Progenitor cell of endocrine pancreas (in vitro differentiated cells): ENCODE measurements around the gene RAPGEF1. TPM values are rescaled to one million over a fixed set of nuclear protein-coding genes. Genes with fewer than 3 reads are reported as not detected.

Experiments
- DNase-seq: peaks from one replicate; pipeline ENCODE4 v3.0.0; 2021; ENCODE audit warnings: low spot score; ENCODE audit not compliant: unreplicated experiment
- H3K27ac Mint-ChIP-seq: 2 replicates; pipeline ENCODE4 v1.8.0; 2021; ENCODE audit warnings: mild to moderate bottlenecking, moderate library complexity, mixed read lengths
- H3K27me3 Mint-ChIP-seq: 2 replicates; pipeline ENCODE4 v1.8.0; 2021; ENCODE audit warnings: mixed read lengths
- H3K36me3 Mint-ChIP-seq: 2 replicates; pipeline ENCODE4 v1.8.0; 2022; ENCODE audit warnings: mixed read lengths; ENCODE audit not compliant: insufficient read depth
- H3K4me1 Mint-ChIP-seq: 2 replicates; pipeline ENCODE4 v1.8.0; 2021; ENCODE audit warnings: low read depth, mixed read lengths
- H3K4me3 Mint-ChIP-seq: 2 replicates; pipeline ENCODE4 v1.8.0; 2021; ENCODE audit warnings: low read depth, mild to moderate bottlenecking, moderate library complexity, mixed read lengths
- H3K9me3 Mint-ChIP-seq: 2 replicates; pipeline ENCODE4 v1.8.0; 2021; ENCODE audit warnings: low read depth, mixed read lengths
- total RNA-seq: library from RNA; stranded (reverse); gene quantifications from 2 replicates; pipeline ENCODE4 v1.2.1, GENCODE V29; 2021
- TF ChIP-seq, protein P1 (sequence below): fragments of 200-600 bp; sonication (generic); IDR thresholded peaks from one replicate; pipeline ENCODE4 v1.5.0; 2021; ENCODE audit warnings: antibody characterized with exemption, mild to moderate bottlenecking; ENCODE audit not compliant: unreplicated experiment

The RAPGEF1 gene
- total RNA-seq, 1 donor from 2014 or later = 57.3 TPM

DNA sequence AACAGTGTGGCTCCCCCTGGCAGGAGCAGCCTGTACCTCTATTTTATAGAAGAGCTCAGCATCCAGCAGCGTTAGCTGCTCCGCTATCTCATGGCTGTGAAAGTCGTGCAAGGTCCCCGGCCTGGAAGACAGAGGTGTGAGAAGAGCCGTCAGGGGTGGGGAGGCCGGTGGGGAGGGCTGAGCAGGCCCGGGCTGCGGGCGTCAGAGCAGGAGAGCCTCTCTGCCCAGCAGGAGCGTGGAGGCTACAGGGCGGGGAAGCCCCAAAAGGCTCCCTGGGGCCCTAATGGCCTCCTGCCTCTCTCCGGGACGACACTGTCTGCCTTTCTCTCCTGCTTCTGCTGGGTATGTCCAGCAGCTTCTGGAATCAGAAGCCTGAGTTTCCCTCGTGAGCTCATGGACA, 152.0 kb downstream of the RAPGEF1 start:
- H3K4me3 Mint-ChIP-seq = no peak overlapping the region
- no peak for DNase-seq
- H3K36me3 Mint-ChIP-seq = peaks cover 5% of the 10 kb centered on the region
- H3K4me1 Mint-ChIP-seq = no peaks in the 10 kb centered on the region
- no peak overlapping the region for H3K27ac Mint-ChIP-seq
- TF ChIP-seq, protein P1, sequence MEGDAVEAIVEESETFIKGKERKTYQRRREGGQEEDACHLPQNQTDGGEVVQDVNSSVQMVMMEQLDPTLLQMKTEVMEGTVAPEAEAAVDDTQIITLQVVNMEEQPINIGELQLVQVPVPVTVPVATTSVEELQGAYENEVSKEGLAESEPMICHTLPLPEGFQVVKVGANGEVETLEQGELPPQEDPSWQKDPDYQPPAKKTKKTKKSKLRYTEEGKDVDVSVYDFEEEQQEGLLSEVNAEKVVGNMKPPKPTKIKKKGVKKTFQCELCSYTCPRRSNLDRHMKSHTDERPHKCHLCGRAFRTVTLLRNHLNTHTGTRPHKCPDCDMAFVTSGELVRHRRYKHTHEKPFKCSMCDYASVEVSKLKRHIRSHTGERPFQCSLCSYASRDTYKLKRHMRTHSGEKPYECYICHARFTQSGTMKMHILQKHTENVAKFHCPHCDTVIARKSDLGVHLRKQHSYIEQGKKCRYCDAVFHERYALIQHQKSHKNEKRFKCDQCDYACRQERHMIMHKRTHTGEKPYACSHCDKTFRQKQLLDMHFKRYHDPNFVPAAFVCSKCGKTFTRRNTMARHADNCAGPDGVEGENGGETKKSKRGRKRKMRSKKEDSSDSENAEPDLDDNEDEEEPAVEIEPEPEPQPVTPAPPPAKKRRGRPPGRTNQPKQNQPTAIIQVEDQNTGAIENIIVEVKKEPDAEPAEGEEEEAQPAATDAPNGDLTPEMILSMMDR = no peak
- no peaks in the 10 kb centered on the region for H3K27me3 Mint-ChIP-seq
- H3K9me3 Mint-ChIP-seq = no peaks in the 10 kb centered on the region

DNA sequence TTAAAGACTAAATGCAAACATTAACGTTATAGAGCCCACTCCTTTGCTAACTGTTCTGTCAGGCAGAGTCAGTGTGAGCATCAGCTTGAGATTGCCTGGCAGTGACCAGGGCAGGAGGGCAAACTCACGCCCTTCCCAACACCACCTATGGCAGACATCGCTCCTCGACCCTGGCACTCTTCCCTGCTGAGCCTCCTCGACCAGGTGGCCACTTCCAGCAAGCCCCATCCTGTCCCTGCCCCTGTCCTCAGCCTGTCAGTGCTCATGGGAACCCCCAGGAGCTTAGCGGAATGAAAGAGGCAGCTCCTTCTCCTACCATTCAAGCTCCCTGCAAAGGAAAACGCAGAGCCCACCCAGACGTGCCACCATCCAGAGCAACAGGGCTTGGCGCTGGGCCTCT, 152.5 kb downstream of the RAPGEF1 start:
- H3K27me3 Mint-ChIP-seq = no peaks in the 10 kb centered on the region
- no peak overlapping the region for H3K4me3 Mint-ChIP-seq
- TF ChIP-seq, protein P1 = no peak
- H3K27ac Mint-ChIP-seq = no peak overlapping the region
- H3K4me1 Mint-ChIP-seq = no peaks in the 10 kb centered on the region
- no peak for DNase-seq
- H3K36me3 Mint-ChIP-seq = peaks cover 5% of the 10 kb centered on the region
- no peaks in the 10 kb centered on the region for H3K9me3 Mint-ChIP-seq

DNA sequence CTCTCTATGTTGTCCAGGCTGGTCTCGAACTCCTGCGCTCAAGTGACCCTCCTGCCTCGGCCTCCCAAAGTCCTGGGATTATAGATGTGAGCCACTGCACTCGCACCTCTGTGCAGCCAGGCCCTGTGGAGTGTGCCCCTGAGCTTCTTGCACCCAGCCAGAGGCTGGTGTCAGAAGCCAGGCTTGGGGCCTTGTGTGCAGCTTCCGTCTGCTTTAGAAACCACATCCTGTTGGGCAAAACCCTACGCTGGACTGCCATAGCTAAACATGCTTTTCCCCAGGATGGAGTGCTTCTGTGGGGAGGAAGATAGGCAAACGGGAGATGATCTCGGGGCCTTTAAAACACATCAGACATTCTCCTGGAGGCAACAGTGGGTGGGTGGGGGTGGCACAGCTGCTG, 154.5 kb downstream of the RAPGEF1 start:
- H3K9me3 Mint-ChIP-seq = no peaks in the 10 kb centered on the region
- H3K4me1 Mint-ChIP-seq = no peaks in the 10 kb centered on the region
- H3K27me3 Mint-ChIP-seq = no peaks in the 10 kb centered on the region
- no peak for DNase-seq
- H3K36me3 Mint-ChIP-seq = peaks cover 7% of the 10 kb centered on the region
- TF ChIP-seq, protein P1 = no peak
- no peak overlapping the region for H3K4me3 Mint-ChIP-seq
- no peak overlapping the region for H3K27ac Mint-ChIP-seq

DNA sequence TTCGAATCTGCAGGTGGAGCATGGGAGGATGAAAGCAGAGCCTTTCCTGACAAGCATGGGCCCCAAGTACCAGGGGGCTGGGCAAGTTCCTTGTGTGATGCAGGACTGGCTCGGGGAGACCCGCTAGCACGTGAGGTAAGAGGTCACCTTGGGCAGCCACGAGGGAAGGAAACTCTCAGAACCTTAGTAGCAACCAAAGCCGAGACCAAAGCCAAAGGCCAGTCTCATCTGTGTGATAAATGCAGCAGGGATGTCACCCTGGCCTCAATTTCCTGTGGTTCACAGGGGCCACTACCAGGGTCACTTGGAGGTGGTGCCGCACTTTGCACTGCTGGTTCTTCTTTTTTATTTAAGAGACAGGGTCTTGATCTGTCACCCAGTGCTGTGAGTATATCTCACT, 155.0 kb downstream of the RAPGEF1 start:
- no peak overlapping the region for H3K4me3 Mint-ChIP-seq
- H3K9me3 Mint-ChIP-seq = no peaks in the 10 kb centered on the region
- H3K27ac Mint-ChIP-seq = no peak overlapping the region
- TF ChIP-seq, protein P1 = no peak
- no peaks in the 10 kb centered on the region for H3K4me1 Mint-ChIP-seq
- no peaks in the 10 kb centered on the region for H3K27me3 Mint-ChIP-seq
- DNase-seq = no peak
- peaks cover 7% of the 10 kb centered on the region for H3K36me3 Mint-ChIP-seq

DNA sequence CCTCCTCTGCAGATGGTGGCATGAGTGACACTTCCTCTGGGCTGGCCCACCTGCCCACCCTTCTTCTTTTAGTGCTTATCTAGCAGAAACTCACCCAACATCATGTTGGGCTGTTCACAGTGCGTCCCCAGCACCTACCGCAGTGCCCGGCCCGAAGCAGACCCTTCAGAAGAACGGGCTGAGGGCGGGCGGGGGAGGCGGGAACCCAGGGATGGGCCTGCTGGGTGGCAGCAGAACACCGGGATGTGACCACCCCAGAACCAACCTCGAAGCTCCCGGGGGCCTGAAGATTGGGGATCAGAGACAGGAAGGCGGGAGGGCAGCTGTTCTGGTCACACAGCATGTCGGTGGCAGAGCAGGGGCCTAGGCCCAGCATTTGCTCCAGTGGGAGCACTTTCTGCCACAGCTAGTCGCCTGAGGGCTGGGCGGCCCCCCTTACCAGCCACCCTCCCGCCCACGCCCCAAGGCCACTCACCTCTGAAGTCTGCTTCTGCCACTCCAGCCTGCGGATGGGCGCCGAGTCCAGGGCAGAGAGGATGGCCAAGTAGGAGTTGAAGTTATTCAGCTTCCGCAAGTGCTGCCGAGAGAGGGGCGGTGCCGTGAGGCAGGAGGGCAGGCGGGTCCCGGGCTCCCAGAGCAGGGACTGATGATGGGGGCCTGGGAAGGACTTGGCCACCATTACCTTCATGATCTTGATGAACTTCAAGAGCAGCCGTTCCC, 155.9 kb downstream of the RAPGEF1 start:
- Mint-ChIP-seq H3K9me3 (no peaks in the 10 kb centered on the region), H3K36me3 (peaks cover 7% of the 10 kb centered on the region), H3K4me3 (no peak overlapping the region), H3K27me3 (no peaks in the 10 kb centered on the region), H3K4me1 (no peaks in the 10 kb centered on the region), H3K27ac (no peak overlapping the region)
- no peak for DNase-seq
- TF ChIP-seq, protein P1 = no peak
